Measurements from ENCODE around the gene EXOC3.

The EXOC3 gene

GRCh38 chr5:418162-419121, 24.5 kb upstream of the EXOC3 start:
- Histone ChIP-seq H3K36me3 (ENCODE audit: insufficient read depth, low read length) (no peaks in the 10 kb centered on the region), H3K4me3 (ENCODE audit: low read length, poor library complexity, severe bottlenecking) (no peak overlapping the region), H2AFZ (ENCODE audit: low read length) (no peak overlapping the region)

DNA sequence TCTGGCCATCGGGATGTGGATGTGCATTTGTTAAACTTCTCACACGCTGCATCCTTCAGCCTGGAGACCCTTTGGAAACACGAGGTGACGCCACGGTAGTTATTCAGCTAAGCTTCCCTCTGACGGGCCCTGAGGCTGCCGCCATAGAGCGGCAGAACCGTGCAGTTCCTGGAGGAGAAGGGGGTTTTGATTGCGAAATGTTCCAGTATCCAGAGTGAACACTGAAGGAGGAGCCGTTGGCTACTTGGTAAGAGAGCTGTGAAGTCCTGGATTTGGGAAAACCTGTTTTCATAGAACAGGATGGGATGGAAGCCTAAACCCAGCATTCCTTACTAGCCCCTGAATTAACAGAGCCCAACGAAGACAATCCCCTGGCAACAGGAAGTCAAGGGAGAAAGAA, 23.0 kb upstream of the EXOC3 start:
- Histone ChIP-seq H3F3A (ENCODE audit: low read depth) (no peaks in the 10 kb centered on the region; the same call in 1 of the 2 replicates), H3K4me1 (ENCODE audit: insufficient read depth, low read length, poor library complexity, severe bottlenecking) (peaks cover 42% of the 10 kb centered on the region), H3K27me3 (ENCODE audit: insufficient read depth, low read length, poor library complexity, severe bottlenecking) (no peaks in the 10 kb centered on the region), H3K36me3 (ENCODE audit: insufficient read depth, low read length) (no peaks in the 10 kb centered on the region), H3K9me2 (replicated peaks; ENCODE audit: low read depth, low read length) (no peaks in the 10 kb centered on the region), H3K4me2 (ENCODE audit: low read depth, low read length, poor library complexity, severe bottlenecking) (no peak overlapping the region), H3K9ac (ENCODE audit: low read depth, low read length, poor library complexity, severe bottlenecking) (no peak overlapping the region), H2AFZ (ENCODE audit: low read length) (no peak overlapping the region), H3K79me2 (ENCODE audit: insufficient read depth, low read length) (no peaks in the 10 kb centered on the region), H3K4me3 (ENCODE audit: low read length, poor library complexity, severe bottlenecking) (no peak overlapping the region), H3K9me3 (ENCODE audit: insufficient read depth, low read depth, low read length) (no peaks in the 10 kb centered on the region), H4K20me1 (ENCODE audit: insufficient read depth, low read length, poor library complexity, severe bottlenecking) (no peaks in the 10 kb centered on the region)
- TF ChIP-seq, protein P1, sequence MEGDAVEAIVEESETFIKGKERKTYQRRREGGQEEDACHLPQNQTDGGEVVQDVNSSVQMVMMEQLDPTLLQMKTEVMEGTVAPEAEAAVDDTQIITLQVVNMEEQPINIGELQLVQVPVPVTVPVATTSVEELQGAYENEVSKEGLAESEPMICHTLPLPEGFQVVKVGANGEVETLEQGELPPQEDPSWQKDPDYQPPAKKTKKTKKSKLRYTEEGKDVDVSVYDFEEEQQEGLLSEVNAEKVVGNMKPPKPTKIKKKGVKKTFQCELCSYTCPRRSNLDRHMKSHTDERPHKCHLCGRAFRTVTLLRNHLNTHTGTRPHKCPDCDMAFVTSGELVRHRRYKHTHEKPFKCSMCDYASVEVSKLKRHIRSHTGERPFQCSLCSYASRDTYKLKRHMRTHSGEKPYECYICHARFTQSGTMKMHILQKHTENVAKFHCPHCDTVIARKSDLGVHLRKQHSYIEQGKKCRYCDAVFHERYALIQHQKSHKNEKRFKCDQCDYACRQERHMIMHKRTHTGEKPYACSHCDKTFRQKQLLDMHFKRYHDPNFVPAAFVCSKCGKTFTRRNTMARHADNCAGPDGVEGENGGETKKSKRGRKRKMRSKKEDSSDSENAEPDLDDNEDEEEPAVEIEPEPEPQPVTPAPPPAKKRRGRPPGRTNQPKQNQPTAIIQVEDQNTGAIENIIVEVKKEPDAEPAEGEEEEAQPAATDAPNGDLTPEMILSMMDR (conservative IDR thresholded peaks at IDR 0.05; ENCODE audit: low read length), result no peak
- TF ChIP-seq EZH2phosphoT487 (IDR thresholded peaks at IDR 0.05; ENCODE audit: borderline replicate concordance), result no peak

More at GRCh38 chr5:418162-419121, 24.5 kb upstream of the EXOC3 start:
- H3K27me3 ChIP-seq (ENCODE audit: insufficient read depth, low read length, poor library complexity, severe bottlenecking), result no peaks in the 10 kb centered on the region
- H3K9me3 ChIP-seq (ENCODE audit: insufficient read depth, low read depth, low read length), result no peaks in the 10 kb centered on the region
- H3K79me2 ChIP-seq (ENCODE audit: insufficient read depth, low read length), result no peaks in the 10 kb centered on the region
- no peak for TF ChIP-seq EZH2phosphoT487 (IDR thresholded peaks at IDR 0.05; ENCODE audit: borderline replicate concordance)
- TF ChIP-seq, protein P1 (conservative IDR thresholded peaks at IDR 0.05; ENCODE audit: low read length), result no peak
- no peaks in the 10 kb centered on the region; the same call in 1 of the 2 replicates for H3F3A ChIP-seq (ENCODE audit: low read depth)
- H3K4me1 ChIP-seq (ENCODE audit: insufficient read depth, low read length, poor library complexity, severe bottlenecking), result peaks cover 41% of the 10 kb centered on the region
- no peak overlapping the region for H3K9ac ChIP-seq (ENCODE audit: low read depth, low read length, poor library complexity, severe bottlenecking)
- H3K4me2 ChIP-seq (ENCODE audit: low read depth, low read length, poor library complexity, severe bottlenecking), result no peak overlapping the region
- no peaks in the 10 kb centered on the region for H3K9me2 ChIP-seq (replicated peaks; ENCODE audit: low read depth, low read length)
- H4K20me1 ChIP-seq (ENCODE audit: insufficient read depth, low read length, poor library complexity, severe bottlenecking), result no peaks in the 10 kb centered on the region

GRCh38 chr5:420632-421286, 22.2 kb upstream of the EXOC3 start:
- H3K9me3 ChIP-seq (ENCODE audit: insufficient read depth, low read depth, low read length), result no peaks in the 10 kb centered on the region
- H2AFZ ChIP-seq (ENCODE audit: low read length), result no peak overlapping the region
- H3K27me3 ChIP-seq (ENCODE audit: insufficient read depth, low read length, poor library complexity, severe bottlenecking), result no peaks in the 10 kb centered on the region
- no peak overlapping the region for H3K4me2 ChIP-seq (ENCODE audit: low read depth, low read length, poor library complexity, severe bottlenecking)
- peaks cover 42% of the 10 kb centered on the region for H3K4me1 ChIP-seq (ENCODE audit: insufficient read depth, low read length, poor library complexity, severe bottlenecking)
- no peaks in the 10 kb centered on the region; the same call in 1 of the 2 replicates for H3F3A ChIP-seq (ENCODE audit: low read depth)
- H4K20me1 ChIP-seq (ENCODE audit: insufficient read depth, low read length, poor library complexity, severe bottlenecking), result no peaks in the 10 kb centered on the region
- no peaks in the 10 kb centered on the region for H3K79me2 ChIP-seq (ENCODE audit: insufficient read depth, low read length)
- H3K9me2 ChIP-seq (replicated peaks; ENCODE audit: low read depth, low read length), result no peaks in the 10 kb centered on the region
- H3K36me3 ChIP-seq (ENCODE audit: insufficient read depth, low read length), result no peaks in the 10 kb centered on the region
- H3K4me3 ChIP-seq (ENCODE audit: low read length, poor library complexity, severe bottlenecking), result no peak overlapping the region
- TF ChIP-seq EZH2phosphoT487 (IDR thresholded peaks at IDR 0.05; ENCODE audit: borderline replicate concordance), result no peak
- TF ChIP-seq, protein P1 (conservative IDR thresholded peaks at IDR 0.05; ENCODE audit: low read length), result no peak
- H3K9ac ChIP-seq (ENCODE audit: low read depth, low read length, poor library complexity, severe bottlenecking), result no peak overlapping the region
